ENCODE measurements around the gene GFRA1. TPM values are rescaled to one million over a fixed set of nuclear protein-coding genes. Genes with fewer than 3 reads are reported as not detected.

Gene GFRA1
- polyA plus RNA-seq, 1 of the 3 experiments (the other 2 are of a cell fraction): 1.6 TPM

GRCh38 chr10:116060864-116061263 lies 212.1 kb downstream of the GFRA1 start:
- no peak overlapping the region for H3K9ac ChIP-seq
- H3K27ac ChIP-seq (ENCODE audit: low read depth in 2 of 2, low read length in 1 of 2): no peak overlapping the region
- WGBS (ENCODE audit: low lambda C conversion rate): 57% methylated on average over 7 of the region's 7 CpGs
- TF ChIP-seq NFIC (IDR thresholded peaks at IDR 0.05; ENCODE audit: borderline replicate concordance) (no peak), FOSL2 (IDR thresholded peaks at IDR 0.05; ENCODE audit: borderline replicate concordance, low read depth) (no peak), MXI1 (IDR thresholded peaks at IDR 0.05; ENCODE audit: low read depth, low read length) (no peak), RXRA (IDR thresholded peaks at IDR 0.05; ENCODE audit: borderline replicate concordance, low read depth) (no peak), MEF2A (IDR thresholded peaks at IDR 0.05; ENCODE audit: borderline replicate concordance, low read depth) (no peak), RAD21 (IDR thresholded peaks at IDR 0.05; ENCODE audit: low read length) (no peak)
- no peaks in the 10 kb centered on the region; a peak in 1 of 4 replicates for H3K4me1 ChIP-seq (ENCODE audit: control insufficient read depth in 1 of 2, insufficient read depth in 2 of 2, low read depth in 1 of 2, low read length in 1 of 2)
- H4K20me1 ChIP-seq (ENCODE audit: insufficient read depth): no peaks in the 10 kb centered on the region
- CTCF ChIA-PET: no interaction called here
- no peaks in the 10 kb centered on the region for H3K79me2 ChIP-seq (ENCODE audit: insufficient read depth)
- H2AFZ ChIP-seq (ENCODE audit: low read depth): no peak overlapping the region
- no peaks in the 10 kb centered on the region for H3K9me3 ChIP-seq
- H3K4me2 ChIP-seq: no peak overlapping the region
- DNase-seq: no peak
- POLR2A ChIA-PET: no interaction called here
- H3K9me2 ChIP-seq: no peaks in the 10 kb centered on the region
- no peaks in the 10 kb centered on the region for H3K36me3 ChIP-seq (replicated peaks in 1 of 2; ENCODE audit: control insufficient read depth in 1 of 2, insufficient read depth in 2 of 2, low read length in 1 of 2)
- H3F3A ChIP-seq (replicated peaks; ENCODE audit: insufficient read depth): no peaks in the 10 kb centered on the region
- H3K27me3 ChIP-seq (ENCODE audit: insufficient read depth): no peaks in the 10 kb centered on the region
- H3K4me3 ChIP-seq (ENCODE audit: low read depth in 2 of 2, low read length in 1 of 2): no peak overlapping the region

- no peak overlapping the region for H3K4me2 ChIP-seq
- TF ChIP-seq SIN3A (IDR thresholded peaks at IDR 0.05; ENCODE audit: borderline replicate concordance, low read depth, low read length) (no peak), USF2 (IDR thresholded peaks at IDR 0.05; ENCODE audit: borderline replicate concordance, low read depth, low read length) (no peak), FOSL2 (IDR thresholded peaks at IDR 0.05; ENCODE audit: borderline replicate concordance, low read depth) (no peak), GABPA (IDR thresholded peaks at IDR 0.05; ENCODE audit: low read depth) (no peak), PBX3 (IDR thresholded peaks at IDR 0.05) (no peak), CTCF (IDR thresholded peaks at IDR 0.05) (no peak), JUND (IDR thresholded peaks at IDR 0.05) (no peak), MXI1 (IDR thresholded peaks at IDR 0.05; ENCODE audit: low read depth, low read length) (no peak), FOXM1 (IDR thresholded peaks at IDR 0.05; ENCODE audit: low read depth) (no peak), RCOR1 (IDR thresholded peaks at IDR 0.05; ENCODE audit: low read length) (no peak), TCF12 (IDR thresholded peaks at IDR 0.05) (no peak), ELF1 (IDR thresholded peaks at IDR 0.05) (no peak), POLR2AphosphoS5 (IDR thresholded peaks at IDR 0.05; ENCODE audit: low read depth, low read length) (no peak), NRF1 (IDR thresholded peaks at IDR 0.05; ENCODE audit: low read depth, low read length) (no peak), USF1 (IDR thresholded peaks at IDR 0.05; ENCODE audit: borderline replicate concordance, low read depth) (no peak), EZH2phosphoT487 (IDR thresholded peaks at IDR 0.05; ENCODE audit: borderline replicate concordance, low read depth) (no peak), RAD21 (IDR thresholded peaks at IDR 0.05; ENCODE audit: low read length) (no peak), FOXJ3 (CRISPR knock-in tag; IDR thresholded peaks at IDR 0.05) (no peak), RFX5 (IDR thresholded peaks at IDR 0.05; ENCODE audit: low read length) (no peak), TEAD4 (IDR thresholded peaks at IDR 0.05; ENCODE audit: borderline replicate concordance, insufficient read depth) (no peak)
- no peak overlapping the region for H2AFZ ChIP-seq (ENCODE audit: low read depth)
- H3K79me2 ChIP-seq (ENCODE audit: insufficient read depth): no peaks in the 10 kb centered on the region
- no peak for DNase-seq
- ChIA-PET POLR2A (no interaction called here), CTCF (interaction anchor here (1.0 kb wide), 1 partner anchor 10 kb away, joined by 3 read pairs; no protein-coding TSS in a partner anchor)
- H3K9me3 ChIP-seq: no peaks in the 10 kb centered on the region
- H3K27ac ChIP-seq (ENCODE audit: low read depth in 2 of 2, low read length in 1 of 2): no peak overlapping the region
- H4K20me1 ChIP-seq (ENCODE audit: insufficient read depth): no peaks in the 10 kb centered on the region
- no peaks in the 10 kb centered on the region for H3K36me3 ChIP-seq (replicated peaks in 1 of 2; ENCODE audit: control insufficient read depth in 1 of 2, insufficient read depth in 2 of 2, low read length in 1 of 2)
- no peak overlapping the region for H3K9ac ChIP-seq
- no peaks in the 10 kb centered on the region for H3K9me2 ChIP-seq
- no peak overlapping the region for H3K4me3 ChIP-seq (ENCODE audit: low read depth in 2 of 2, low read length in 1 of 2)
- H3K27me3 ChIP-seq (ENCODE audit: insufficient read depth): no peaks in the 10 kb centered on the region
- no peaks in the 10 kb centered on the region; a peak in 1 of 4 replicates for H3K4me1 ChIP-seq (ENCODE audit: control insufficient read depth in 1 of 2, insufficient read depth in 2 of 2, low read depth in 1 of 2, low read length in 1 of 2)
- no peaks in the 10 kb centered on the region for H3F3A ChIP-seq (replicated peaks; ENCODE audit: insufficient read depth)
- 36% methylated on average over 3 of the region's 7 CpGs for whole genome bisulfite sequencing (ENCODE audit: low lambda C conversion rate)
These were observed 213.7 kb downstream of the GFRA1 start for GRCh38 chr10:116059320-116059719.

All from SK-N-SH (cell line).